GM12878 (cell line): ENCODE measurements around the gene GLO1.

ENCODE experiments used
- CEBPZ ChIP-seq: fragments of 150-350 bp; IDR thresholded peaks from 2 replicates; pipeline ENCODE4 v1.6.1; 2016; ENCODE audit warnings: low read depth, low read length
- EGR1 ChIP-seq, 2 experiments: IDR thresholded peaks; 1 replicate in 1 of 2; 2 replicates in 1 of 2; pipeline ENCODE4 v1.6.1; 2011 to 2012; ENCODE audit warnings: low read depth in 2 of 2, low read length in 2 of 2, borderline replicate concordance in 1 of 2, mild to moderate bottlenecking in 1 of 2, moderate library complexity in 1 of 2
- EZH2 ChIP-seq: IDR thresholded peaks from 2 replicates; pipeline ENCODE4 v1.6.1; 2012; ENCODE audit warnings: low read depth, mild to moderate bottlenecking, control low read depth, inconsistent platforms, low read length, borderline replicate concordance; ENCODE audit not compliant: control insufficient read depth
- MAX ChIP-seq: IDR thresholded peaks from 2 replicates; pipeline ENCODE4 v1.6.1; 2012; ENCODE audit warnings: low read depth, low read length, improper control_type of control experiment
- NBN ChIP-seq: fragments of 450-650 bp; IDR thresholded peaks from 2 replicates; pipeline ENCODE4 v1.6.1; 2016
- POLR2AphosphoS5 ChIP-seq: IDR thresholded peaks from 2 replicates; pipeline ENCODE4 v1.6.1; 2011; ENCODE audit warnings: mild to moderate bottlenecking, low read length, inconsistent platforms
- TBL1XR1 ChIP-seq: IDR thresholded peaks from 2 replicates; pipeline ENCODE4 v1.6.1; 2012; ENCODE audit warnings: low read depth, low read length, improper control_type of control experiment
- TCF7 ChIP-seq: IDR thresholded peaks from 2 replicates; pipeline ENCODE4 v1.6.1; 2014; ENCODE audit warnings: antibody characterized with exemption, borderline replicate concordance
- ZBED1 ChIP-seq: IDR thresholded peaks from 2 replicates; pipeline ENCODE4 v1.6.1; 2016; ENCODE audit warnings: borderline replicate concordance
- TF ChIP-seq, protein P1 (sequence below), 3 experiments: IDR thresholded peaks in 2 of 3; conservative IDR thresholded peaks in 1 of 3; 2 replicates each; pipeline ENCODE4 v1.5.1; 2011; ENCODE audit warnings: low read depth in 3 of 3, low read length in 3 of 3, mild to moderate bottlenecking in 3 of 3, control low read depth in 2 of 3, moderate library complexity in 2 of 3, inconsistent platforms in 1 of 3, mixed read lengths in 1 of 3; ENCODE audit not compliant: control insufficient read depth in 2 of 3, insufficient read depth in 1 of 3; ENCODE audit errors: extremely low read depth in 1 of 3
- TF ChIP-seq, protein P2 (sequence below): IDR thresholded peaks from 2 replicates; pipeline ENCODE4 v1.6.1; 2012; ENCODE audit warnings: mild to moderate bottlenecking, low read depth, low read length

DNA sequence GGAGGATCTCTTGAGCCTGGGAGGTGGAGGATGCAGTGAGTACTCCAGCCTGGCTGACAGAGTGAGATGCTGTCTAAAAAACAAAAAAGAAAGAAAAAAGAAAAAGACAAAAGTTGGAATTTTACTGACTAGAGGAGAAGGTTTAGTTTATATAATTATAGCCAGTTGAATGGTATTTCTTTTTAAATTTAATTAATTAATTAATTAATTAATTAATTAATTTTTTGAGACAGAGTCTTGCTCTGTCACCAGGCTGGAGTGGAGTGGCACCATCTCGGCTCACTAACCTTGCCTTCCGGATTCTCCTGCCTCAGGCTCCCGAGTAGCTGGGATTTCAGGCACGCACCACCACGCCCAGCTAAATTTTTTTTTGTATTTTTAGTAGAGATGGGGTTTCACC, 20.8 kb upstream of the GLO1 start:
- TF ChIP-seq POLR2AphosphoS5 = no peak
- TF ChIP-seq, protein P1, sequence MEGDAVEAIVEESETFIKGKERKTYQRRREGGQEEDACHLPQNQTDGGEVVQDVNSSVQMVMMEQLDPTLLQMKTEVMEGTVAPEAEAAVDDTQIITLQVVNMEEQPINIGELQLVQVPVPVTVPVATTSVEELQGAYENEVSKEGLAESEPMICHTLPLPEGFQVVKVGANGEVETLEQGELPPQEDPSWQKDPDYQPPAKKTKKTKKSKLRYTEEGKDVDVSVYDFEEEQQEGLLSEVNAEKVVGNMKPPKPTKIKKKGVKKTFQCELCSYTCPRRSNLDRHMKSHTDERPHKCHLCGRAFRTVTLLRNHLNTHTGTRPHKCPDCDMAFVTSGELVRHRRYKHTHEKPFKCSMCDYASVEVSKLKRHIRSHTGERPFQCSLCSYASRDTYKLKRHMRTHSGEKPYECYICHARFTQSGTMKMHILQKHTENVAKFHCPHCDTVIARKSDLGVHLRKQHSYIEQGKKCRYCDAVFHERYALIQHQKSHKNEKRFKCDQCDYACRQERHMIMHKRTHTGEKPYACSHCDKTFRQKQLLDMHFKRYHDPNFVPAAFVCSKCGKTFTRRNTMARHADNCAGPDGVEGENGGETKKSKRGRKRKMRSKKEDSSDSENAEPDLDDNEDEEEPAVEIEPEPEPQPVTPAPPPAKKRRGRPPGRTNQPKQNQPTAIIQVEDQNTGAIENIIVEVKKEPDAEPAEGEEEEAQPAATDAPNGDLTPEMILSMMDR (IDR thresholded peaks at IDR 0.05 in 2 of 3, conservative IDR thresholded peaks at IDR 0.05 in 1 of 3; ENCODE audit: control insufficient read depth in 2 of 3, extremely low read depth in 1 of 3, insufficient read depth in 1 of 3, low read depth in 3 of 3, low read length in 3 of 3) = no peak
- TF ChIP-seq EGR1 (IDR thresholded peaks at IDR 0.05; ENCODE audit: borderline replicate concordance in 1 of 2, low read depth in 2 of 2, low read length in 2 of 2) = no peak
- no peak for TF ChIP-seq TCF7
- TF ChIP-seq, protein P2, sequence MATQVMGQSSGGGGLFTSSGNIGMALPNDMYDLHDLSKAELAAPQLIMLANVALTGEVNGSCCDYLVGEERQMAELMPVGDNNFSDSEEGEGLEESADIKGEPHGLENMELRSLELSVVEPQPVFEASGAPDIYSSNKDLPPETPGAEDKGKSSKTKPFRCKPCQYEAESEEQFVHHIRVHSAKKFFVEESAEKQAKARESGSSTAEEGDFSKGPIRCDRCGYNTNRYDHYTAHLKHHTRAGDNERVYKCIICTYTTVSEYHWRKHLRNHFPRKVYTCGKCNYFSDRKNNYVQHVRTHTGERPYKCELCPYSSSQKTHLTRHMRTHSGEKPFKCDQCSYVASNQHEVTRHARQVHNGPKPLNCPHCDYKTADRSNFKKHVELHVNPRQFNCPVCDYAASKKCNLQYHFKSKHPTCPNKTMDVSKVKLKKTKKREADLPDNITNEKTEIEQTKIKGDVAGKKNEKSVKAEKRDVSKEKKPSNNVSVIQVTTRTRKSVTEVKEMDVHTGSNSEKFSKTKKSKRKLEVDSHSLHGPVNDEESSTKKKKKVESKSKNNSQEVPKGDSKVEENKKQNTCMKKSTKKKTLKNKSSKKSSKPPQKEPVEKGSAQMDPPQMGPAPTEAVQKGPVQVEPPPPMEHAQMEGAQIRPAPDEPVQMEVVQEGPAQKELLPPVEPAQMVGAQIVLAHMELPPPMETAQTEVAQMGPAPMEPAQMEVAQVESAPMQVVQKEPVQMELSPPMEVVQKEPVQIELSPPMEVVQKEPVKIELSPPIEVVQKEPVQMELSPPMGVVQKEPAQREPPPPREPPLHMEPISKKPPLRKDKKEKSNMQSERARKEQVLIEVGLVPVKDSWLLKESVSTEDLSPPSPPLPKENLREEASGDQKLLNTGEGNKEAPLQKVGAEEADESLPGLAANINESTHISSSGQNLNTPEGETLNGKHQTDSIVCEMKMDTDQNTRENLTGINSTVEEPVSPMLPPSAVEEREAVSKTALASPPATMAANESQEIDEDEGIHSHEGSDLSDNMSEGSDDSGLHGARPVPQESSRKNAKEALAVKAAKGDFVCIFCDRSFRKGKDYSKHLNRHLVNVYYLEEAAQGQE = no peak
- TF ChIP-seq TBL1XR1 = no peak
- no peak for TF ChIP-seq NBN
- TF ChIP-seq EZH2 = no peak
- no peak for TF ChIP-seq CEBPZ
- TF ChIP-seq MAX = no peak
- no peak for TF ChIP-seq ZBED1
